Measurements from ENCODE around the gene SRC.
A peak's percentile ranks its signal among the peaks of the same experiment; 100 is the strongest.

Gene SRC

DNA sequence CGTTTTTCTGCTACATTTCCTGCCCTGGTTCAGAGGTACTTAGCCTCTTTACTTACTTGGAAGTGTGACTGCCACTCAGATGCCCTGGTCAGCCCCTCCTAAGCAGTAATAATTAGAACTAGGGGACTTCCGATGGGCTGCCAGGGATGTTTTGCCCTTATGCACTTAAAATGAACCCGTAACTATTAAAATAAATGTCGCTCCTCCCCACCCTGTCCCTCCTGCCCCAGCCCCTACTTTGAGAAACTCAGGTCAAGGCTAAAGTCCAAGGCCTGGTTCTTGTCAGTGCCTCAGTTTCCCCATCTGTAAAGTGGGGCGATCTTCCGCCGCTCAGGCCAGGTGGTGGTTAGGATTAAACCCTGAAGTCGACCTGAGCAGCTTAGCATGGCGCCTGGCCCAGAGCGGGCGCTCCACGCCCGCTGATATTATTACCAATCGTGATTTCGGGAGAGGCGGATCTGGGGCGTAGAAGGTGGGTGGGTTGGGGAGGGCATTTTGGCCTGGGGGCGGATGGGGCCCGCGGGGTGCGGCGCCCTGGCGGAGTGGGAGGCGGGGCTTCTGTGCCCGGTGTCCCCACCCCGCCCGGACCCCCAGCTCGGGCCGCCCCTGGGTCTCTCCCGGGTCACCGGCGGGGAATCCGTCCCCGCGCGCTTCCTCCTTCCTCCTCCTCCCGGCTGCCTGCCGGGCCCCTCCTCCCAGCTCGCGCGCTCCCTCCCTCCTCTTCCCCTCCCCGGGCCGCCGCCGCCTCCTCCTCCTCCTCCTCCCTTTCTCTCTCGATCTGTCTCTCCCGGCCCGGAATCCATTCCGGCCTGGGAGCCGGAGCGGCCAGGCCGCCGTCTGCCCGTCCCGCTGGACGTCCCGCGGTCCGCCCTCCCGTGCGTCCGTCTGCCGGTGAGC lies at the start of gene SRC:
Gene SRC (plus strand): TSS at position 802 of the 897 bp plus-strand sequence. CDS start 38,014 bp downstream, outside the sequence.
- DNase-seq, result peak in 50 of 58 donors; percentile 9 to 80 (median 38)

DNA sequence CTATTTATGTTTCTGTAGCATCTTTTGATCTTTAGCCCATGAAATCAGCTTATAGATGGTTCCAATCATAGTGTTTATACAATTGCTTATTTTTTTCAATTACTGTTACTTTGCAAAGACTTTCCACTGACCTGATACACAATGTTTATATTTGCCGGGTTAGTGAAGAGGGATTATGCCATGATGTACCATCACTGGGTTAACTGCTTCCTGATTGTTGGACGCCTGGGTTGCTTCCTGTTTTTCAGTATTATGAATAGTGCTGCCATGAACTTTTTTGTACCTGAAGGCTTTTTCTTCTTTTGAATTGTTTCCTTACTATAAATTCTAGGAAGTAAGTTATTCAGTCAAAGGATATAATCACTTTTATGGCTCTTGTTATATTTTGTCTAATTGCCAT lies 49.6 kb upstream of the SRC start:
- no peak for DNase-seq

DNA sequence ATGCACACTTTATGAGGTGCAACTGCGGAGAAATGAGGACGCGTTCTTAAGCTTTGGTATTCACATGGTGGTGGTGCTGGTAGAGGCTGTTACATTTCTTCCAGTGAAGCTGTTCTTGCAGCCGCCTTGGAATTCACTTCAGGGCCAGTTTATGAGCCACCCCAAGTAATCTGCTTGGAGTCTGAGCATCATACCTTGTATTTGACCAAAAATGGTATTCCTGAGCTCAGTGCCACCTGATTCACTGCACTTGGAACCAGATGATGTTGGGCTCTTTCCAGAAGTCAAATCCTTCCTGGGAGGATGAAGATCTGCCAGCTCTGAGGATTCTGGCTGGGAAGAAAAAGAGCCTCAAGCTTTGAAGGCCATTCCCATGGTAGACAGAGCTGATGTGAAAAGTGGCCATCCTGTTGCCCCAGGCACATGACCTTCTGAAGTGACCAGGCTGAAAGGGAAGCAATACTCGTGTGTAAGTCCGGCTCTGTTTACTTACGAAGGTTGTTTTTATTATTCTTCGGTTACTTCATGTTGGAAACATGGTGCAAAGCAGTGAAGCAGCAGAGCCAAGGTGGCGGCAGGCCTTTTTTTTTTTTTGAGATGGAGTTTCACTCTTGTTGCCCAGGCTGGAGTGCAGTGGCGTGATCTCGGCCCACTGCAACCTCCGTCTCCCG lies 48.7 kb upstream of the SRC start:
- DNase-seq, result no peak

DNA sequence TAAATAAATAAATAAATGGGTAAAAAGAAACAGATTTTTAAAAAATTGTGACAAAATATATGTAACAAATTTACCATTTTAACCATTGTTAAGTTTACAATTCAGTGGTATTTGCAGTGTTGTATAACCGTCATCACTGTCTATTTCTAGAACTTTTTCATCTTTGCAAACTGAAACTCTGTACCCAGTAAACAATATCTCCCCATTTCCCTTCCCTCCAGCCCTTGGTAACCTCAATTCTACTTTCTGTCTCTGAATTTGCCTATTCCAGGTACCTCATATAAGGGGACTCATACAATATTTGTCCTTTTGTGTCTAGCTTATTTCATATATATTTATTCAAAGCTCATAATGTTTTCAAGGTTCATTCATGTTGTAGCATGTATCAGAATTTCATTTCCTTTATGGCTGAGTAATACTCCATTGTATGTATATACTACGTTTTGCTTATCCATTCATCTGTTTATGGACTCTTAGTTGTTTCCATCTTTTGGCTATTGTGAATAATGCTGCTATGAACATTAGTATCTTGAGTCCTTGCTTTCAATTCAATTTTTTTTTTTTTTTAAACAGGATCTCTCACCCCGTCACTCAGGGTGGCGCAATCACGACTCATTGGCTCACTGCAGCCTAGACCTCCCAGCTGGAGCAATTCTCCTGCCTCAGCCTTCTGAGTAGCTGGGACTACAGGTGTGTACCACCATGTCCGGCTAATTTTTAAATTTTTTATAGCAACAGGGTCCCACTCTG lies 47.6 kb upstream of the SRC start:
- DNase-seq, result no peak

DNA sequence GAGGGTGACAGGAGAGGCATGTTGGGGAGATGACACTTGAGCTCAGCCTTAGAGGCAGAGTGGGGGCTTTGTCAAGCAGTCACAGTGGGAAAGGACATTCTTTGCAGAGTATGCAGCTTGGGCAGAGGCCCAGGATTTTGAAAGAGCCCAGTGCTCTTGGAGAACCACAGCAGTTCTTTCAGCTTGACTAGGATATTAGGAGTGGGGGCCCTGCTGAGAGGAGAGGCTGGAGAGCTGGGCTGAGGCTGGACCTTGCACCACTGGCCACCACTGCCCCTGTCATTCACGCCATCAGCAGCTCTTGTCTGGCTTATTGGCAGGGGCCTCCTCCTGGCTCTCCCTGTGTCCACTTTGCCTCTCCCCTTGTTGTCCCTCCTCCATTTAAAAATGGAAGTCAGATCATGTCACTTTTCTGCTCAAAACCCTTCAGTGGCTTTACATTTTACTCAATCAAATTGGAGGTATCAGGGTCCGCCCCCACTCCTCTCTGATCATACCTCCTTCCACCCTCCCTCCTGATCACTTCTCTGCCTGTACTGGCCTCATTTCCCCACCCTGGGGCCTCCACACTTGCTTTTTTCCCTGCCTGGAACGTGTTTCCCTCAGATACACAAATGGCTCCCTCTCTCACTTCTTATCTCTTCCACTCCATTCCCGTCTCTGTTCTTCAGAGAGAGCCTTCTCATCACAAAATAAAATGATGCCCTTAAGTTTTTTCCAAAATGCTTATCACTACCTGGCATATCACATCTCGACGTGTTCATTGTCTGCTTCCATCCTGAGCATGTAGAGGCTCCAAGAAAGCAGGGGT lies 46.0 kb upstream of the SRC start:
- DNase-seq, result peak in 16 of 58 donors; percentile 7 to 48 (median 22)

DNA sequence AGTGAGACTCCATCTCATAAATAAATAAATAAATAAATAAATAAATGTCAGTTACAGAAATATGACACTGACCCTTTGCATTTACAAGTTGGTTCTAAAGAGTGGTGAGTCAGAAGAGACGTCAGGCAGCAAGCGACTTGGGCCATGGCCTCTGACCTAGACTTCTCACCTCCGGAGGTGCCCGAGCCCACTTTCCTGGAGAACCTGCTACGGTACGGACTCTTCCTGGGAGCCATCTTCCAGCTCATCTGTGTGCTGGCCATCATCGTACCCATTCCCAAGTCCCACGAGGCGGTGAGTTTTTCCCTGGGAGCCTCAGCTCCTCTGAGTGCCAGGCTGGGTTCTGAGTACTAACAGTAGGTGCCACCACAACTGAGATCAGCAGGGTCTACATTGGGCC lies 44.8 kb upstream of the SRC start:
- no peak for DNase-seq

DNA sequence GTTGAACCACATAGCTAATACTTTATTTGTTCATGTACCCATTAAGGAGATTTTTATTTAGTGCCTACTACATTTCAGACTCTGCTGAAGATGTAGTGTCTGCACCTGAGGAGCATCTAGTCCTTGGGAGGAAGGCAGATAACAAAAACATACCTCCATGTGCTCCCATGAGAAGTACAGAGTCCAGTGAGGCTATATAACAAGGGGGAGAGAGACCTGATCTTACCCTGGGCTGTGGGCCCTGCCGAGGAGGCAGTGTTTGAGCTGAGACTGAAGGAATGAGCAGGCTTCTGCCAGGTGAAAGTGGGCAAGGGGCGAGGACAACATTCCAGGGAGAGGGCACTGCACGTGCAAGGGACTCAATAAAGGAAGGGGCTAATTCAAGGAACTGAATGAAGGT lies 44.4 kb upstream of the SRC start:
- no peak for DNase-seq

DNA sequence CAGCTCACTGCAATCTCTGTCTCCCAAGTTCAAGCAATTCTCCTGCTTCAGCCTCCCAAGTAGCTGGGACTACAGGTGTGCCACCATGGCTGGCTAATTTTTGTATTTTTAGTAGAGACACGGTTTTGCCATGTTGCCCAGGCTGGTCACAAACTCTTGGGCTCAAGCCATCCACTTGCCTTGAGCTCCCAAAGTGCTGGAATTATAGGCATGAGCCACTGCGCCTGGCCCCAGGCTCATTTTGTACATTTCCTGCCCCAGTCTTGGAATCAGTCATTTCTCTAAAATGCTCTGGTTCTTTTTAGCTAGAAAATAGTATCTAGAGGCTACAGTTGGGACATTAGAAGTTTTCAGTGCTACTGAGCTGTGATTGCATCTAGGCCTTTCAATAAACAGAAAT lies 43.0 kb upstream of the SRC start:
- no peak for DNase-seq

DNA sequence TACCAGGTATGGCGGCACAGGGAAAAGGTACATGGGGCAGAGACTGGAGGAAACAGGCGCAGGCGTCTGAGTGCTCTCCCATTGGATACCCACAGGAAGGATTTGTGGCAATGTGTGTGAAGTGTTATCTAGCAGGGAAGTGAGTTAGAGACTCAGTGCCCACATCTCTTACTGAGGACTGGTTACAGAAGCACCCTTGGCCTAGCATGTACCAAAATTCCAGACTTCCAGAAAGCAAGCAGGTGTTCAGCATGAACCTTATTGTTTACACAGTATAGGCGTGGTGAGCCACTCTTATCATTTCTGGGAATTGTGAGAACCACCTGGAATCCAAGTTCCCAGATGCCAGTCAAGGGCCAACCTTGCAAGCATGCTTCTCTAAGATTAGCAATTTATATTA lies 42.3 kb upstream of the SRC start:
- no peak for DNase-seq

DNA sequence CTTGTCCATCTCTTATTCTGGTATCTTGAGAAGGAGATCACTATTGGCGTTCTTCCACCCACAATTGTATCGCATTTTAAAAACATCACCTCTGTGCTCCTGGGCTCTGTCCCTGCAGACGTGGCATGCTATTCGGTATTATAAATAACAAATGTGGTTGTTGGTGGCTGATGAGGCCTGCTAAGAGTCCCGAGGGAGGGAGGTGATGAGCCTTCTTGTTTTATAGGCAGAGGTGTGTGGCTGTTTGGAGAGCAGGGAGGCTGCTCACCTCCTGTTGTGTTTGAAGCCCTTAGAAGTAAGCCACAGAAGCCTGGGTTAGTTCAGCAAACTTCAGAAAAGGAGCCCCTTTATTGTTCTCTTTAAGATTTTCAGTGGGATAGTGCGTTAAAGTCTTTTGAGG lies 40.9 kb upstream of the SRC start:
- DNase-seq, result no peak

DNA sequence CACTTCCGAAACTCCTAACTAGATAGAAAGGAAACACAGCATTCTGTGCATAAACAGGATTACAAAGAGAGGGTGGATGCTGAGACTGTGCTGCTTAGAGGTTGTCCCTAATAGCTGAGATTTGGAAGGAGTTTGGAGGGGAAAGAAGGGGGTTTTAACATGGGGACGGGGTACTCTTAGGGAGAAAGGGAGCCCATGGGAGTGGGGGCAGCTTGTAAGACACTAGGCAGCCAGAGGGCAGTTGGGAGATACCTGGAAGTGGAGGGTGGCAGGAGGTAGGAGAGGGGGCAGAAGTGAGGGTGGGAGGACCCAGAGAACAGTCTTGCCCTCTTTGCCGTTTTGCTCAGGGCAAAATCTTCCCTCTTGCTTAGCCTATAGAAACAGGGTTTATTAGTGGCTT lies 40.1 kb upstream of the SRC start:
- DNase-seq, result no peak

DNA sequence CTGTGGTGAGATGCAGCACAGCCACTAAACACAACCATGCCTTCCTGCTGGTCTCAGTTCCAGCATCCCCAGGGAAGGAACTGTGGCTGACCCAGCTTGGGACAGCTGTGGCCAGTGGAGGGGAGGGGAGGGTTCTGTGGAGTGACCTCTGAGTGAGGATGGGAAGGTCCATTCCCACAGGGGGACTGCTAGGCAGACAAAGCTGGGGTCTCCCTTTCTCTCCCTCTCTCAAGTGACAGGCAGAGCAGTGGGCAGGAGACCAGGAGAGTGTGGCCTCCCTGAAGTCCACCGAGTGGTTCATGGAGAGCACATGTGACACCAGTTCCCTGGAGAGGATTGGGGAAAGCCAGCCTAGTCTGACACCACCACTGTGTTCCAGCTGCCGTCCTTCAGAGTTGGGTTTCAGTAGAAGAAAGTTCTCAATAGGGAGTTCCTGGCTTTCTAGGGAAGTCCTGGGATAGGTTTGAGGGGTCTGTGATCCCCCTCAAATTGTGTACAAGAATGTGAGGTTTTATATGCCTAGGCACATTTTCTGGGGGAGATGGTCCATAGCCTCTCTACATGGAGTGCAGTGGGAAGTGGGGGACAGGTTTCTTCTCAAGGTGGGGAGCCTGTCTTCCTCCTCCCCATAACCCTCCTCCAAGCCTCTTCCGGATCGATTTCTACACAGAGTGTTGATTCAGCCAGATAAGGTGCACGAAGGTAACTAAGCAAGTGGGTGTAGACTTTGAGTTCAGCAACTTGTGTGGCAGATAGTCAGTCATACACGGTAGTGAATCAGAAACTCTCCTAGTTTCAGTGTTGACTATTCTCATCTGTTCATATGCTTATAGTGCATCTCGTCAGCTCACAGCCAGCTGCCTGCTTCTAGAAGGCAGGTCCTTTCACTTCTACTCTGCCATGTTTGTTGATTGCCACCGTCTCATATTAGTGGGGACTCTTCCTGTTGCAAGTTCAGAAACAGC lies 37.6 kb upstream of the SRC start:
- no peak for DNase-seq

DNA sequence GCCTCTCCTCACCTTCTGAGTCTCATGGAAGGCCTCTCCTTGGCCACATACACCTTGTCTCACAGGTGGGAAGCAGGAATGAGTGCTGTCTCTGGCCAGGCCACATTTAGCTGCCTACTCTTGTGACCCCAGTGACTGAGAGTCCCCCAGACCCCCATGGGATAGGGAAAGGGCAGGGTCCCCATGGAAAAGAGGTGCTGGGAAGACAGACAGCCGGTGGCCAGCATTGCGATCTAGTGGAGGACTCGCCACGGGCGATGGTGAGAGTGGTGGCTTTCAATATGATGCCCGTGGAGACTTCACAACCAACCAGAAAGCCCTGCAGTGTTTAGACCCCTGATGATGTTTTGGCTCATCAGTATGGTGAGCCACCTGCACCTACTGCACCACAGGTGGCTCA lies 36.6 kb upstream of the SRC start:
- no peak for DNase-seq

DNA sequence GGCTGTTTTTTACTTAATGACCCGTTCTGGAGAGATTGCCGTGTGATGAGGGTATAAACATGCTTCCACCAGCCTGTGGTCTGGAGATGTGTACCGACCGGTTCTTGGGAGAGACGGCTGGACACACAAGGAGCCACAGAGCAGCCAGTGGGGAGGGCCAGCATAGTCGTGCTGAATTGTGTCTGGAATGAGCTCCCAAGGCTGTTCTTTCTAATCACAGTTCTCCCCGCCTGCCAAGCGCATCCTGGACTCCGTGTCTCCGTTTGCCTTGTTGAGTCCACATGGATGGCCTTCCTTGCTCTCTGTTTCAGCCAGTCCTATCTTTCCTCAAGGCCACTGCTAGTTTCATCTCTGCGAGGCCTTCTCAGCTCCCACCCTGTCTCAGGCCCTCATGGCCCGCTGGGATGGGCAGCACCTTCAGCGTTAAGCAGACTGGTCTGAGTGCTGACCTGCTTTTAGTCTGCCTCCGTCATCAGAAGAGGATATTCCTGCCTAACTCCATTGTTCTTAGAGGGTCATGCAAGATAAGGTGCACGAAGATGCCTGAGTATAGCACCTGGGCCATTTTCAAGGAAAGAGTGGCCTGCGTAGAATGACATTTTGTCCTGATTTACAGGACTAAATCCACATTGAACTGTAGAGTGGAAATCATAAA lies 35.9 kb upstream of the SRC start:
- no peak for DNase-seq

DNA sequence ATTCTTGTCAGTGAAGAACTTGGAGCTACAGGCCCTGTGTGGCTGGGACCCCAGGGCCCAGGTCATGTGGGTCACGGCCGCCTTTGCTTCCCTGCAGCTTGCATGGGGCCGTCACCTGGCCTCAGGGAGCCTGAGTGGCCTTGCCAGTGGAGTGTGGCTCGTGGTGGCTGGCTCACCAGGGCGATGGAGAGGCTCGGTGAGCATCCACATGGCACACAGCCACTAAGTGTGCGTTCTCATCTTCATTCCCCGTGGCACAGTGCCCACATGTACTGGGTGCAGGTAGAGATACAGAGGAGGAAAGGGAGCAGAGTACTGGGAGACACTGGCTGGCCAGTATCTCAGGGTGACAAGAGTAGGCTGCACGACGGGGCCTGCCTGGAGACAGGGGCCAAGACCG lies 35.0 kb upstream of the SRC start:
- no peak for DNase-seq

DNA sequence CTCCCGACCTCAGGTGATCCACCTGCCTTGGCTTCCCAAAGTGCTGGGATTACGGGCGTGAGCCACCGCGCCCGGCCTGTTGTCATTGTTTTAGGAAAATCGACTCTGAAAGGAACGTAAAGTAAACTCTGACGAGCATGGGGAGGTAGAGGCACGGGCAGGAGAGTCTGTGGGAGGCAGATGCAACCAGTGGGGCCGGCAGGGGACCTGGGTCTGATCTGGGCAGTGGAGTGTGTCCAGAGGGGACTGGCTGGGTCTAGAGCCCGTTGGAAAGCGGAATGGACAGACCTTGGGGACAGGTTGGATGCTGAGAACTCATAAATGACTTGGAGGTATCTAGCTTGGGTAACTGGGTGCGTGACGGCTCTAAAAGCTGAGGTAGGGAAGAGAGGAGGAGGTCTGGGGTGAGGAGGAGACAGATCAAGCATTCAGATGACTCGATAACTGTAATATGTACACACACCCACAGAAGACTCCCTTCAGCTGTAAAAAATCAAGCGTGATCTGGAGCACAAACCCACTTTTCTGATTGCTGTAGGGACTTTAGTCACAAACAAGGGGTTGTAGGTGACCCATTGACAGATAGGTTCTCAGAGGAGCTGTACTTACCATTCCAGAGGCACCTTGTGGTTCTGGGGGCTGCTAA lies 34.1 kb upstream of the SRC start:
- no peak for DNase-seq

DNA sequence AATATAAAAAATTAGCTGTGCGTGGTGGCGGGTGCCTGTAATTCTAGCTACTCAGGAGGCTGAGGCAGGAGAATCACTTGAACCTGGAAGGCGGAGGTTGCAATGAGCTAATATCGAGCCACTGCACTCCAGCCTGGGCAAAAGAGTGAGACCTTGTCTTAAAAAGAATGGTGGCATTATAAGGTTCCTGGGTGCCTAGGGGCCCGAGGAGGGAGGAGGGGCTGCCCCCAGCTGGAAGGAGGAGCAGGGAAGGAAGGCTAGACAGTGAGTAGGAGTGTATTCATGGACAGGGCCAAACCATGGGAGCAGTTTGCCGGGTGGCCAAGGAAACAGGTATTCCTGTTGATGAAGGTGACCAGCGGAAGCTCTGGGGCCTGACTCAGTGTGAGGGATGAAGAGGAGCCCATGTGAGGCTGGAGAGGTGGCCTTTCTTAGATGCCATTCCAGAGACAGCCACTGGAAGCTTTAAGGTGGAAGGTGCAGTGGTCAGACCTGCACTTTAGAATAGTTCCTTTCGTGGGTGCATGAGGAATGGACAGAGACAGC lies 32.3 kb upstream of the SRC start:
- DNase-seq, result no peak

DNA sequence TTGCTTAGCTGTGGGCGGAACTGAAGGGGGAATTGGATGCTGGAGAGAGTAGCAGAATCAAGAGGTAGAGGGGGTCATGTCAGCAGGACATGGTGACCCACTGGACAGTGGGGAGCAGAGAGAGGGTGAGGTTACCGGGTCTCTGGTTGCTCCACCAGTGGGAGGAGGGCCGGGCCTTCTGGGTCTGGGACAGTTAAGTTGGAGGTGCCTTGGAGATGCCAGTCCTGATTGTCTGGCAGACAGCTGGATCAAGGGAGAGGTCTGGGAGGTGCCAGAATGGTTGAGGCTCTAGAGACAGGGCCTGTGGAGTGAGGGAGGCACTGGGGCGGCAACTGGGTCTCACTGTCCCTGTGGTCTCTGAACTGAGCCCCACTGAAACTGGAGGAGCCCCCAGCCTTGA lies 31.8 kb upstream of the SRC start:
- DNase-seq, result no peak

DNA sequence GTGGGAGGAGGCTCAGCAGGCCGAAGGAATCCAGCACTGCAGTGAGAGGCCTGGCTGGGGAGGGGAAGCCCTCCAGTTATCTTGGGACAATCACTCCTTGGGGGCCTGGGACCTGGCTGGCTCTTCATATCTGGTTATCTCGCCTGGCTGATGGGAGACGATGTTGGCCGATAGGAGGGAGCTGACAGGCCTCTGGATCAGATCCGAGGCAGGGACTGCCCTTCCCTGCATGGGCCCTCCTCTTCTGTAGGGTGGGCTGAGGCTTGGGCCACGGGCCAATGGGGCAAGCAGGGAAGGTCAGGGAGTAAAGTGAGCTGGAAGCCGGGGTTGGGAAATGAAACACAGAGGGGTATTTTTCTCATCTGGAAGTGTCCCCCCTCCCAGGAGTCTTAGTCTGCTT lies 31.3 kb upstream of the SRC start:
- DNase-seq, result no peak

All from anterior cingulate cortex (tissue), 58 donors.